MCF 10A (cell line): ENCODE measurements around the gene TIMP1. TPM values are rescaled to one million over a fixed set of nuclear protein-coding genes. Genes with fewer than 3 reads are reported as not detected.

Experiments
- BruUV-seq: library from RNA; stranded (reverse); fragments of 400-500 nt; replicated peaks from 2 replicates; lab custom pipeline; 2021; lab: Mats Ljungman, UMichigan
- CTCF ChIA-PET: fragments of 300-600 bp; sonication (Branson Sonifier 250); formaldehyde crosslinking; extraction: SDS; loops from one replicate; lab custom pipeline; 2021; ENCODE audit warnings: antibody characterized with exemption, inconsistent platforms; lab: Yijun Ruan, JAX
- POLR2A ChIA-PET: fragments of 300-600, 350-650 bp; sonication (Branson Sonifier 250); formaldehyde crosslinking; extraction: SDS; loops from one replicate; lab custom pipeline; 2020; ENCODE audit warnings: antibody characterized with exemption, inconsistent platforms; lab: Yijun Ruan, JAX
- DNase-seq: peaks from one replicate; pipeline ENCODE4 v3.0.0-alpha.2; 2018; ENCODE audit not compliant: unreplicated experiment
- H3K27ac Mint-ChIP-seq: one replicate; pipeline ENCODE4 v1.8.0; 2022; ENCODE audit warnings: mild to moderate bottlenecking, low read depth, mixed read lengths; ENCODE audit not compliant: unreplicated experiment
- H3K27me3 Mint-ChIP-seq: one replicate; pipeline ENCODE4 v1.8.0; 2022; ENCODE audit warnings: mixed read lengths; ENCODE audit not compliant: insufficient read depth, unreplicated experiment
- H3K36me3 Mint-ChIP-seq: one replicate; pipeline ENCODE4 v1.8.0; 2022; ENCODE audit warnings: mild to moderate bottlenecking, moderate library complexity, mixed read lengths; ENCODE audit not compliant: insufficient read depth, unreplicated experiment
- H3K4me1 Mint-ChIP-seq: one replicate; pipeline ENCODE4 v1.8.0; 2022; ENCODE audit warnings: mixed read lengths; ENCODE audit not compliant: insufficient read depth, unreplicated experiment
- H3K4me3 Mint-ChIP-seq: one replicate; pipeline ENCODE4 v1.8.0; 2022; ENCODE audit warnings: mild to moderate bottlenecking, moderate library complexity, mixed read lengths; ENCODE audit not compliant: unreplicated experiment
- H3K9me3 Mint-ChIP-seq: one replicate; pipeline ENCODE4 v1.8.0; 2022; ENCODE audit warnings: mixed read lengths; ENCODE audit not compliant: unreplicated experiment
- intact Hi-C: fragments of 100-400 bp; cut with micrococcal nuclease; formaldehyde crosslinking; loops from 2 replicates; pipeline ENCODE4 v1.14.1; 2022
- total RNA-seq: library from RNA; stranded (reverse); gene quantifications from 2 replicates; pipeline ENCODE4 v1.2.3, GENCODE V29; 2022
- TF ChIP-seq, protein P1 (sequence below): fragments of 200-600 bp; IDR thresholded peaks from one replicate; pipeline ENCODE4 v1.8.0; 2022; ENCODE audit warnings: antibody characterized with exemption, mild to moderate bottlenecking; ENCODE audit not compliant: unreplicated experiment

The TIMP1 gene
- total RNA-seq, 1 experiment from 2014 or later: 647 TPM

- peak within 1 kb of the TSS; percentile 96 for H3K4me3 Mint-ChIP-seq
- no peaks in the 10 kb centered on the region for H3K27me3 Mint-ChIP-seq
- peak; percentile 99 for DNase-seq
- peaks cover 7% of the 10 kb centered on the region for H3K9me3 Mint-ChIP-seq
- ChIA-PET CTCF (no interaction called here), POLR2A (interaction anchor here (0.6 to 1.5 kb wide), 5 partner anchors 20 to 90 kb away, joined by 3 to 5 read pairs (median 3); partner anchors contain the start of gene ELK1)
- TF ChIP-seq, protein P1, sequence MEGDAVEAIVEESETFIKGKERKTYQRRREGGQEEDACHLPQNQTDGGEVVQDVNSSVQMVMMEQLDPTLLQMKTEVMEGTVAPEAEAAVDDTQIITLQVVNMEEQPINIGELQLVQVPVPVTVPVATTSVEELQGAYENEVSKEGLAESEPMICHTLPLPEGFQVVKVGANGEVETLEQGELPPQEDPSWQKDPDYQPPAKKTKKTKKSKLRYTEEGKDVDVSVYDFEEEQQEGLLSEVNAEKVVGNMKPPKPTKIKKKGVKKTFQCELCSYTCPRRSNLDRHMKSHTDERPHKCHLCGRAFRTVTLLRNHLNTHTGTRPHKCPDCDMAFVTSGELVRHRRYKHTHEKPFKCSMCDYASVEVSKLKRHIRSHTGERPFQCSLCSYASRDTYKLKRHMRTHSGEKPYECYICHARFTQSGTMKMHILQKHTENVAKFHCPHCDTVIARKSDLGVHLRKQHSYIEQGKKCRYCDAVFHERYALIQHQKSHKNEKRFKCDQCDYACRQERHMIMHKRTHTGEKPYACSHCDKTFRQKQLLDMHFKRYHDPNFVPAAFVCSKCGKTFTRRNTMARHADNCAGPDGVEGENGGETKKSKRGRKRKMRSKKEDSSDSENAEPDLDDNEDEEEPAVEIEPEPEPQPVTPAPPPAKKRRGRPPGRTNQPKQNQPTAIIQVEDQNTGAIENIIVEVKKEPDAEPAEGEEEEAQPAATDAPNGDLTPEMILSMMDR: no peak
- H3K36me3 Mint-ChIP-seq: peaks cover 28% of the 10 kb centered on the region
- no TSS peak for BruUV-seq
- peaks cover 18% of the 10 kb centered on the region for H3K4me1 Mint-ChIP-seq
- peak within 1 kb of the TSS; percentile 99 for H3K27ac Mint-ChIP-seq
- intact Hi-C loops: loop anchor here (2.0 to 5.0 kb wide), 2 partner anchors 276 to 466 kb away; partner anchors contain the start of gene ZNF81
Measured at GRCh38 chrX:47560934-47561658, 21.1 kb upstream of the TIMP1 start, which contains the start of gene ARAF. ARAF (plus strand) TSS chrX:47561205; CDS start chrX:47562968, 1,763 bp downstream.

DNA sequence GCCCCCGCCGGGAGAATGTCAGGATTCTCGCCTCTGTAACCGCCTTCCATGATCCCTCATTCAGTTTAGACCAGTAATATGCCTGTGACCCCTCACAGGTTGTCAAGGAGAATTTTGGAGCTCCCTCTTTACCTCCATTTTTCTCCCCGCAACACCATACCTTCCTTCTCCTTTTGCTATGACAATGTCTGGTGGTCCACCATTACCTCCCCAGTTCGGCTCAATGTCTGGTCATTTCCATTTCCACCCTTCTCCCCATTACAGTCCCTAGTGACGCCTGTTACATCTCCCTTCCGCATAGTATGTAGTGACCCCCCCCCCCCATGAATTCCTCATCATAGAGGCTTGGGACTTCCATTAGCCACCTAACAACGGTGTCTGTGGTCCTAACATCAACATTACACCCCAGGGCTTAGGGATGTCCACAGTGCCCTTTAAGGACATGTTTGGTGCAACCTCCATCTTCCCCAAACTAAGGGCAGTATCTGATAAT is 20.5 kb upstream of the TIMP1 start:
- CTCF ChIA-PET: interaction anchor here (0.6 to 1.0 kb wide), 2 partner anchors 20 to 87 kb away, joined by 3 to 4 read pairs; partner anchors contain the start of gene TIMP1
- TSS peak; percentile 45 for BruUV-seq
- intact Hi-C loops: loop anchor here (2.0 to 5.0 kb wide), 3 partner anchors 83 to 466 kb away; partner anchors contain the start of gene ZNF81
- TF ChIP-seq, protein P1: no peak
- peaks cover 34% of the 10 kb centered on the region for H3K36me3 Mint-ChIP-seq
- DNase-seq: no peak
- H3K4me3 Mint-ChIP-seq: peak overlapping the region; percentile 96
- H3K27me3 Mint-ChIP-seq: no peaks in the 10 kb centered on the region
- H3K4me1 Mint-ChIP-seq: peaks cover 18% of the 10 kb centered on the region
- peak overlapping the region; percentile 99 for H3K27ac Mint-ChIP-seq
- POLR2A ChIA-PET: interaction anchor here (0.6 to 1.5 kb wide), 4 partner anchors 20 to 89 kb away, joined by 3 to 5 read pairs (median 4); partner anchors contain the start of gene ELK1
- peaks cover 7% of the 10 kb centered on the region for H3K9me3 Mint-ChIP-seq

DNA sequence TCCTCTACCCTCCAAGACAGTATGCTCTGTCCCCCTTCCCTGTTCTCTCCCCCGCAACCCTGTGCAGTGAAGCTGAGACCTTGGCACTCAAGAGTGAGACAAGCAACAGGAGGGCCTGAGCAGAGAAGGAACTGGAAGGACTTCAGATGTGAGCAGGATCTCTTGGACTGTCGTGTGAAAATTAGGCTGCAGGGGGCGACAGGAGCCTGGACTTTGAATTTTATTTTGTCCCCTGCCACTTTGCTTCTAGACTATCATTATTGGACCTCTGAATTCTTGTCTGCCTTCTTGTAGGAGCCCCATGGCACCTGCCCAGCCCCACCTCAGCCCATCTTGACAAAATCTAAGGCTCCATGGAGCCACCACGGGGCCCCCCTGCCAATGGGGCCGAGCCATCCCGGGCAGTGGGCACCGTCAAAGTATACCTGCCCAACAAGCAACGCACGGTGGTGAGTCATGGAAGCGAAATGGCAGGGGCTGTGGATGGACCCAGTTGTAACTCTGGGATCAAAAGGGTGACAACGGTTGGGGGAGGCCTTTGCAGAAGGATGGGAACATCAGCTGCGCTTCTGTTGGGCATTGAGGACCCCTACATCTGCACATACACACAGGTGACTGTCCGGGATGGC is 19.5 kb upstream of the TIMP1 start:
- ChIA-PET POLR2A (interaction anchor here (1.2 to 1.5 kb wide), 2 partner anchors 19 to 208 kb away, joined by 3 to 4 read pairs; no protein-coding TSS in a partner anchor), CTCF (interaction anchor here (0.5 to 1.0 kb wide), 4 partner anchors 66 to 400 kb away, joined by 3 to 4 read pairs (median 3); no protein-coding TSS in a partner anchor)
- Mint-ChIP-seq H3K36me3 (peaks cover 42% of the 10 kb centered on the region), H3K9me3 (peaks cover 7% of the 10 kb centered on the region), H3K27ac (no peak overlapping the region), H3K27me3 (no peaks in the 10 kb centered on the region), H3K4me1 (peaks cover 18% of the 10 kb centered on the region), H3K4me3 (peak overlapping the region; percentile 96)
- no peak for DNase-seq
- intact Hi-C loops: loop anchor here (2.0 to 5.0 kb wide), 2 partner anchors 82 to 465 kb away; no protein-coding TSS in a partner anchor
- TF ChIP-seq, protein P1: peak; percentile 21
- BruUV-seq: no TSS peak
